Measurements from ENCODE around the gene INPP4B.
"Not testable (repeated sequence)": the region's sequence is repeated elsewhere in the genome, so short reads cannot be mapped to it uniquely, and the experiment has no call there.

INPP4B gene

GRCh38 chr4:142824368-142824767 is 21.7 kb downstream of the INPP4B start:
- DNase-seq (ENCODE audit: low spot score): no peak

GRCh38 chr4:142823796-142824195 is 22.3 kb downstream of the INPP4B start:
- no peak for DNase-seq (ENCODE audit: low spot score)

GRCh38 chr4:142818476-142818875 is 27.6 kb downstream of the INPP4B start:
- no peak for DNase-seq (ENCODE audit: low spot score)

- no peak for DNase-seq (ENCODE audit: low spot score)
Observed at GRCh38 chr4:142818031-142818430, 28.1 kb downstream of the INPP4B start.

- peak; percentile 27 for DNase-seq (ENCODE audit: low spot score)
Observed at GRCh38 chr4:142817442-142817841, 28.7 kb downstream of the INPP4B start.

- no peak for DNase-seq (ENCODE audit: low spot score)
Observed at GRCh38 chr4:142815834-142816233, 30.3 kb downstream of the INPP4B start.

GRCh38 chr4:142813388-142813787 is 32.7 kb downstream of the INPP4B start:
- no peak for DNase-seq (ENCODE audit: low spot score)

- no peak for DNase-seq (ENCODE audit: low spot score)
Observed at GRCh38 chr4:142812091-142812490, 34.0 kb downstream of the INPP4B start.

- no peak for DNase-seq (ENCODE audit: low spot score)
Observed at GRCh38 chr4:142811034-142811433, 35.1 kb downstream of the INPP4B start.

- DNase-seq (ENCODE audit: low spot score): no peak
Observed at GRCh38 chr4:142809559-142809958, 36.5 kb downstream of the INPP4B start.

GRCh38 chr4:142803879-142804278 is 42.2 kb downstream of the INPP4B start:
- DNase-seq (ENCODE audit: low spot score): not testable (repeated sequence)

- no peak for DNase-seq (ENCODE audit: low spot score)
Observed at GRCh38 chr4:142801966-142802365, 44.1 kb downstream of the INPP4B start.

GRCh38 chr4:142781114-142781513 is 65.0 kb downstream of the INPP4B start:
- DNase-seq (ENCODE audit: low spot score): no peak

GRCh38 chr4:142778900-142779299 is 67.2 kb downstream of the INPP4B start:
- DNase-seq (ENCODE audit: low spot score): no peak

- DNase-seq (ENCODE audit: low spot score): no peak
Observed at GRCh38 chr4:142778430-142778829, 67.7 kb downstream of the INPP4B start.

GRCh38 chr4:142777045-142777743 is 68.9 kb downstream of the INPP4B start:
- no peak for DNase-seq (ENCODE audit: low spot score)

- no peak for DNase-seq (ENCODE audit: low spot score)
Observed at GRCh38 chr4:142776026-142776425, 70.1 kb downstream of the INPP4B start.

- DNase-seq (ENCODE audit: low spot score): no peak
Observed at GRCh38 chr4:142773505-142773904, 72.6 kb downstream of the INPP4B start.

- no peak for DNase-seq (ENCODE audit: low spot score)
Observed at GRCh38 chr4:142762280-142762679, 83.8 kb downstream of the INPP4B start.

GRCh38 chr4:142752202-142752786 is 93.8 kb downstream of the INPP4B start:
- DNase-seq (ENCODE audit: low spot score): no peak

GRCh38 chr4:142743121-142743825 is 102.8 kb downstream of the INPP4B start:
- DNase-seq (ENCODE audit: low spot score): no peak

- peak; percentile 24 for DNase-seq (ENCODE audit: low spot score)
Observed at GRCh38 chr4:142741995-142742394, 104.1 kb downstream of the INPP4B start.

GRCh38 chr4:142728233-142728632 is 117.9 kb downstream of the INPP4B start:
- DNase-seq (ENCODE audit: low spot score): no peak

All from iPS-NIHi11 (cell line).